Upper lobe of left lung (tissue), 4 donors: ENCODE results near the gene HSD17B2.

ENCODE experiments used
- POLR2A ChIP-seq, 4 donors: fragments of 450-650 bp; IDR thresholded peaks; one replicate each; pipeline ENCODE4 v1.5.1; 2016 to 2017; ENCODE audit warnings: antibody characterized with exemption in 4 of 4, mild to moderate bottlenecking in 2 of 4
- TF ChIP-seq, protein P1 (sequence below), 6 experiments: fragments of 450-650 bp in 4 of 6; fragments of 200-600 bp in 2 of 6; sonication (generic) in 2 of 6; IDR thresholded peaks; one replicate each; pipeline ENCODE4 v1.5.1; 2016 to 2019; ENCODE audit warnings: antibody characterized with exemption in 6 of 6

DNA sequence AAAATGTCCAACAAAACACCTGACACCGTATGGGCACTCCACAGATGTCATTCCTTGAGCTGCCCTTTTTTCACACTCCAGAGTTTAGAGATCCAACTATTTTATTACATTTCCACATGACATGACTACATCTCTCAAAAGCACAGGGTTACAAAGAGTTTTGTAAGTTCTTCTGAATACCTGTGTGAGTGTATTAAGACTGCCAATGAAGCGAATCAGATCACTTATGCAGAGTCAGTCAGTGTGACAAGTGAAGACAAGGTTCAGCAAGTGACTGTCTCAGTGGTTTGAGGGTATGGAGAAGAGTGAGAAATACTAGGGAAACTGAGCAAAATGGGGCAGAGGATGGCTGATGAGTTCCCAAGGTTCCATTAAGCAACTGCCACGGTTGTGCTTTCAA, 32.2 kb upstream of the HSD17B2 start:
- TF ChIP-seq, protein P1, sequence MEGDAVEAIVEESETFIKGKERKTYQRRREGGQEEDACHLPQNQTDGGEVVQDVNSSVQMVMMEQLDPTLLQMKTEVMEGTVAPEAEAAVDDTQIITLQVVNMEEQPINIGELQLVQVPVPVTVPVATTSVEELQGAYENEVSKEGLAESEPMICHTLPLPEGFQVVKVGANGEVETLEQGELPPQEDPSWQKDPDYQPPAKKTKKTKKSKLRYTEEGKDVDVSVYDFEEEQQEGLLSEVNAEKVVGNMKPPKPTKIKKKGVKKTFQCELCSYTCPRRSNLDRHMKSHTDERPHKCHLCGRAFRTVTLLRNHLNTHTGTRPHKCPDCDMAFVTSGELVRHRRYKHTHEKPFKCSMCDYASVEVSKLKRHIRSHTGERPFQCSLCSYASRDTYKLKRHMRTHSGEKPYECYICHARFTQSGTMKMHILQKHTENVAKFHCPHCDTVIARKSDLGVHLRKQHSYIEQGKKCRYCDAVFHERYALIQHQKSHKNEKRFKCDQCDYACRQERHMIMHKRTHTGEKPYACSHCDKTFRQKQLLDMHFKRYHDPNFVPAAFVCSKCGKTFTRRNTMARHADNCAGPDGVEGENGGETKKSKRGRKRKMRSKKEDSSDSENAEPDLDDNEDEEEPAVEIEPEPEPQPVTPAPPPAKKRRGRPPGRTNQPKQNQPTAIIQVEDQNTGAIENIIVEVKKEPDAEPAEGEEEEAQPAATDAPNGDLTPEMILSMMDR (IDR thresholded peaks at IDR 0.05) = no peak
- no peak for TF ChIP-seq POLR2A (IDR thresholded peaks at IDR 0.05)
